Breast epithelium (tissue), 3 donors: ENCODE measurements around the gene MACROD2.

Experiments
- CTCF ChIP-seq, 3 donors: fragments of 450-650 bp; IDR thresholded peaks; one replicate each; pipeline ENCODE4 v1.5.1; 2016 to 2017; ENCODE audit warnings: antibody characterized with exemption in 3 of 3, mild to moderate bottlenecking in 3 of 3, moderate library complexity in 3 of 3
- POLR2A ChIP-seq: fragments of 450-650 bp; IDR thresholded peaks from one replicate; pipeline ENCODE4 v1.6.1; 2016; ENCODE audit warnings: antibody characterized with exemption, mild to moderate bottlenecking, moderate library complexity
- POLR2AphosphoS5 ChIP-seq, 3 donors: sonication (generic); formaldehyde crosslinking; IDR thresholded peaks; one replicate each; pipeline ENCODE4 v1.6.1; 2017; ENCODE audit warnings: antibody characterized with exemption in 3 of 3

- no peak for TF ChIP-seq CTCF (IDR thresholded peaks at IDR 0.05)
- no peak for TF ChIP-seq POLR2AphosphoS5 (IDR thresholded peaks at IDR 0.05)
- TF ChIP-seq POLR2A: no peak
Observed at GRCh38 chr20:15848126-15848525, 1852.8 kb downstream of the MACROD2 start.
